HG03565 (cell line): ENCODE results near the gene SUV39H2.
"Not testable (repeated sequence)": the region's sequence is repeated elsewhere in the genome, so short reads cannot be mapped to it uniquely, and the experiment has no call there.

Source experiments
- ATAC-seq: cut with Tn5 transposase; IDR thresholded peaks from one replicate; pipeline ENCODE4 v1.9.1; 2021; ENCODE audit warnings: mild to moderate bottlenecking, moderate library complexity; ENCODE audit not compliant: unreplicated experiment

SUV39H2 gene

DNA sequence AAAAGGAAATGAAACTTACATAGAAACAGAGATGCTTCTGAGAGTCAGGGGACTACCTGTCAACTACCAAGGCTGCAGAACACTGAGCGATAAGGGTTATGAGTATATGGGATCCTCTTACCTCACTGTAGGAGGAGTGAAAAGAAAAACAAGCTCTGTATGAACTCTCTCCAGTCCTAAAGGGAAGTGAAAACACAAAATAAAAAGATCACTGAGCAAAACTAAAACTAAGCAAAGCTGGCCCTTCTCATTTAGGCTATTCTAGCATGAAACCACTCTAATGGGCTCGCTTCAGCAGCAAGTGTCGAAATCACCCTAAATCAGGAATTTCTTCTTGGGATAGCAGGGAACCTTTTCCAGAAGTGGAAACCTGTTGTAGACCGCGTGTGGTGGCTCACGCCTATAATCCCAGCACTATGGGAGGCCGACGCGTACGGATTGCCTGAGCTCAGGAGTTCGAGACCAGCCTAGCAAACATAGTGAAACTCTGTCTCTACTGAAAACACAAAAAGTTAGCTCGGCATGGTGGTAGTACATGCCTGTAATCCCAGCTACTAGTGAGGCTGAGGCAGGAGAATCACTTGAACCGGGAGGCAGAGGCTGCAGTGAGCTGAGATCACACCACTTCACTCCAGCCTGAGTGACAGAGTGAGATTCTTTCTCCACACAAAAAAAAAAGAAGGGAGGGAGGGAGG is 48.2 kb downstream of the SUV39H2 start:
- ATAC-seq: peak; percentile 98

DNA sequence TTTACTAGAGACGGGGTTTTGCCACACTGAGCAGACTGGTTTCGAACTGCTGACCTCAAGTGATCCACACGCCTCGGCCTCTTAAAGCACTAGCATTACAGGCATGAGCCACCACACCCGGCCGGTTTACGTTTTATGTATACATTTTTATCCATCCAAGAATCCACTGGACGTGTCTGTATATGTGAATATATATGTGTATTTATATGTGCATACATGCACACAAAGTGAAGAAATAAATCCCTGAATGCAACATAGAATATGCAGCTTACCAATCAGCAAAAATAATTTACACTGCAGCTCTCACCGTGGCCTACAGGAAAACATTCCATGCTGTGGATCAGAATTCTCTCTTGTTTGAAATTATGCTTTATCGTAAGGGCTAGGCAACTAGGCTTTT is 51.9 kb downstream of the SUV39H2 start:
- no peak for ATAC-seq

GRCh38 chr10:14936584-14936983 is 57.9 kb downstream of the SUV39H2 start:
- ATAC-seq: no peak

DNA sequence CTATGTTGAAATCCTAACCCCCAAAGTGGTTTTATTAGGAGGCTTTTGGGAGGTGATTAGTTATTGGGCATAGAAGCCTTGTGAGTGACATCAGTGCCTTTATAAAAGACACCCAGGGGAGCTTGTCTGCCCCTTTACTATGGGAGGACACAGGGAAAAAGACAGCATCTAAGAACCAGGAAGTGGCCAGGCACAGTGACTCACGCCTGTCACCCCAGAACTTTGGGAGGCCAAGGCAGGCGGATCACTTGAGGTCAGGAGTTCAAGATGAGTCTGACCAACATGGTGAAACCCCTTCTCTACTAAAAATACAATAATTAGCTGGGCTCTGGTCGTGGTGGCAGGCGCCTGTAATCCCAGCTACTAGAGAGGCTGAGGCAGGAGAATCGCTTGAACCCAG is 60.3 kb downstream of the SUV39H2 start:
- ATAC-seq: not testable (repeated sequence)

DNA sequence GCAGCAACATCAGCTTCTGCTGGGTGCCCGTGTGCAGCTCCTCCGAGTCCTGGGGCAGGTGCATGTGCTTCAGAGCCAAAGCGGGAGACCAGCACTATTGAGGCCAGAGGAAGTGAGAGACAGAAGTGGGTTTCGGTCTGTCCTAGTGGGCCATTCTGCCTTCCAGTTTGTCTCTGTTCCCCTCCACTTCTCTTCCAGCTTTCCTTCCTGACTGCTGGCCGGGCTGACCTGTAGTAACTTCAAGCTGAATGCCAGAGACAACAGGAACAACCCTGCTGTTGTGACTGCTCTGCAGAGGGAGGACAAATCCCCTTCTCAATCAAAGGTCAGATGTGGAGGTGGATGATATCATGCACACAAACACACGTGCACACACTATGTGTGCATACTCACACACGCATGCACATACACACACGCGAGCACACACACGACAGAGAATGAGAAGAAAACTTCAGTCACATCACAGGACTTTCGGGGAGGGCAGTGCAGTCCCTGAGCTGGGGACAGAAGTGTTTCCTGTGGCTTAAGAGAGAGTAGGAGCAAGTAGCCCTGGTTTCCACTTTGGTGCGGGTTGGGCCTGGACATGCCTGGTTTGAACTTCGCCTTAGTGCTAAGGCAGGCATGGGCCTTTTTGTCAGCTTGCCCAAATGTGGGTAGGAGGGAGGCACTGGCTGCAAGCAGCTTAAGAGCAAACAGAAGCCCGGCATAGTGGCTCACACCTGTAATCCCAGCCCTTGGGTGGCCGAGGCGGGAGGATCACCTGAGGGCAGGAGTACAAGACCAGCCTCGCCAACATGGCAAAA is 63.7 kb downstream of the SUV39H2 start:
- ATAC-seq: peak; percentile 76

GRCh38 chr10:14942950-14943338 is 64.3 kb downstream of the SUV39H2 start:
- ATAC-seq: not testable (repeated sequence)

DNA sequence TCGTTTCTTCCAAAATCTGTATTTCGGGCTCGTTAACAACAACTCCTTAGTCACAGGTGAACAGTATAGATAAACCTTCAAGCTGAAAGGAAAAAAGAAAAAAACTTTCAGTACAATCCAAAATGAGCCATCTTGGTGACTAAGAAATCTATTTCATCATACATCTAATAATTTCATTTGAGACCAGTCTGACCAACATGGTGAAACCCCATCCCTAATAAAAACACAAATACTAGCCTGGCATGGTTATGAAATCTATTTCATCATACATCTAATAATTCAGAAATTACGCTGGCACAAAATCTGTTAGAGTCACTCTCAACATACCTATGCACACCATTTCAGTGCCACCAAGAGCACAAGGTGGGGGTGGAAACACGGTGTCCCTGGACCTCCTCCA is 66.4 kb downstream of the SUV39H2 start:
- no peak for ATAC-seq

DNA sequence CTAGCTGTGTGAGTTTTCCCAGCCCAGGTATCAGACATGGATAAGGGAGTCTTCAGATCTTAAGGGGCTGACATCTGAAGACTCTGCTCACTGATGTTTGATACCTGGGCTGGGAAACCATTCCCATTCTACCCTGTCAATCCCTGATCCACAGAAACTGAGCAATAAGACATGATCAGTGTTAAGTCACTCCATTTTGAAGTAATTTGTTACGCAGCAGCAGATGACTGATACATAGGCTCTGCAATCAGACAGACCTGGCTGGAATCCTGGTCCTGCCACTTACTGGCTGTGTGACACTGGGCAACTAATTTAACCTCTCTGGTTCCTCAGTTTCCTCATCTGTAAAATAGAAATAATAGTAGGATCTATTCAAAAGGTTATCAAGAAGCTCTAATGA is 68.6 kb downstream of the SUV39H2 start:
- ATAC-seq: no peak

GRCh38 chr10:14949291-14949690 is 70.6 kb downstream of the SUV39H2 start:
- ATAC-seq: no peak

GRCh38 chr10:14952851-14953423 is 74.3 kb downstream of the SUV39H2 start:
- ATAC-seq: no peak

DNA sequence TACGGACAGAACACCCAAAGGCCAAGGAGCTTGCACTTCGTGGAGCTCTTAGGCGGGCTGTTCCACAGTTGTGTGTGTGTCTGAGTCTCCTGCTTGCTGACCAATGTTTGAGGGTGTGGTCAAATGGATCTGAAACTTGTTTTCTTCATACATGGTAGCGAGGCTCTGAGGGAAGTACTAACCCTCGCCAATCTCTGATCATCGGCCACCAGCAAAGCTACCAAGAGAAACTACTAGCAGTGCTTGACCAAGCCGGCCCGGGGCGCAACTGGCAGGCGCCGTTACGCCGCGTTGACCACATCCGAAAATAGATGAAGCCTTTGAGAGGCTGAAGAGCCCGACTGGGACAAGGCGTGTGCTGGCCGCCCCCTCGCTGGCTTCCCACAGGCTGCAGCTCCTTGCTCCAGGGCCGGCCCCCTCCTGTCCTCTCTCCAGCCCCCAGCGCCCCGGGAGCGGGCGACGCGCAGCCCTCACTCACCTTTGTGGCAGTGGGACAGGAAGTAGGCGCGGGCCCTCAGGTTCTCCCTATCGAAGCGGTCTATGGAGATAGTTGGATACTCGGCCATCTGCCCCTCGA is 74.8 kb downstream of the SUV39H2 start:
- ATAC-seq: peak; percentile 30
